HEK293 (cell line): ENCODE measurements around the gene TNIK.

ENCODE experiments used
- CTCF ChIA-PET: fragments of 350-600 bp; formaldehyde crosslinking; extraction: SDS; loops from one replicate; lab custom pipeline; 2021; ENCODE audit warnings: antibody characterized with exemption; lab: Yijun Ruan, JAX
- POLR2A ChIA-PET: fragments of 300-600 bp; formaldehyde crosslinking; extraction: SDS; loops from one replicate; lab custom pipeline; 2020; ENCODE audit warnings: antibody characterized with exemption, inconsistent platforms; lab: Yijun Ruan, JAX
- H3K27ac ChIP-seq: fragments of 200-500 bp; sonication (Bioruptor generic); 2 replicates; pipeline ENCODE4 v1.5.1; 2014; ENCODE audit warnings: low read depth, low read length, control low read depth, inconsistent platforms; ENCODE audit errors: extremely low read depth
- H3K36me3 ChIP-seq, 2 experiments: fragments of 200-500 bp in 1 of 2; sonication (Bioruptor generic) in 1 of 2; 1 replicate in 1 of 2; 2 replicates in 1 of 2; pipeline ENCODE4 v1.5.1; 2014 to 2017; ENCODE audit warnings: inconsistent platforms in 2 of 2, low read length in 2 of 2; ENCODE audit not compliant: control insufficient read depth in 2 of 2, insufficient read depth in 1 of 2
- H3K4me1 ChIP-seq: fragments of 200-500 bp; sonication (Bioruptor generic); 2 replicates; pipeline ENCODE4 v1.5.1; 2014; ENCODE audit warnings: mild to moderate bottlenecking, low read length, inconsistent platforms; ENCODE audit not compliant: control insufficient read depth, insufficient read depth
- H3K4me3 ChIP-seq: 2 replicates; pipeline ENCODE4 v1.5.1; 2011; ENCODE audit warnings: low read depth, mild to moderate bottlenecking, control low read depth, low read length, moderate library complexity
- H3K9me3 ChIP-seq: fragments of 200-500 bp; sonication (Bioruptor generic); 2 replicates; pipeline ENCODE4 v1.5.1; 2014; ENCODE audit warnings: low read depth, low read length, inconsistent platforms; ENCODE audit not compliant: control insufficient read depth, insufficient read depth
- GLIS2 ChIP-seq: fragments of 450-650 bp; formaldehyde crosslinking; IDR thresholded peaks from 2 replicates; pipeline ENCODE4 v1.5.1; 2016; ENCODE audit warnings: missing biosample characterization, missing genetic modification characterization
- IKZF3 ChIP-seq: fragments of 450-650 bp; IDR thresholded peaks from 2 replicates; pipeline ENCODE4 v1.5.0; 2018; ENCODE audit warnings: missing biosample characterization, mild to moderate bottlenecking, missing genetic modification characterization, moderate library complexity
- SP7 ChIP-seq: fragments of 450-650 bp; formaldehyde crosslinking; IDR thresholded peaks from 2 replicates; pipeline ENCODE4 v1.5.1; 2016; ENCODE audit warnings: missing biosample characterization, missing genetic modification characterization
- ZFP3 ChIP-seq: fragments of 450-650 bp; formaldehyde crosslinking; IDR thresholded peaks from 2 replicates; pipeline ENCODE4 v1.5.1; 2016; ENCODE audit warnings: low read depth, missing biosample characterization, missing genetic modification characterization
- ZFP37 ChIP-seq: fragments of 450-650 bp; formaldehyde crosslinking; IDR thresholded peaks from 2 replicates; pipeline ENCODE4 v1.5.1; 2016; ENCODE audit warnings: missing biosample characterization, missing genetic modification characterization
- ZNF140 ChIP-seq: fragments of 450-650 bp; formaldehyde crosslinking; IDR thresholded peaks from 2 replicates; pipeline ENCODE4 v1.5.1; 2016; ENCODE audit warnings: missing biosample characterization, missing genetic modification characterization
- ZNF146 ChIP-seq: fragments of 450-650 bp; formaldehyde crosslinking; IDR thresholded peaks from 2 replicates; pipeline ENCODE4 v1.5.1; 2016; ENCODE audit warnings: missing biosample characterization, missing genetic modification characterization
- ZNF239 ChIP-seq: fragments of 450-650 bp; formaldehyde crosslinking; IDR thresholded peaks from 2 replicates; pipeline ENCODE4 v1.5.1; 2016; ENCODE audit warnings: missing biosample characterization, missing genetic modification characterization
- ZNF274 ChIP-seq, 2 experiments: fragments of 200-500 bp in 1 of 2; fragments of 450-650 bp in 1 of 2; sonication (Bioruptor generic) in 1 of 2; formaldehyde crosslinking in 1 of 2; IDR thresholded peaks; 2 replicates each; pipeline versions ENCODE4 v1.5.1 to v1.6.1; 2014 to 2016; ENCODE audit warnings: borderline replicate concordance in 1 of 2, inconsistent platforms in 1 of 2, low read length in 1 of 2, missing biosample characterization in 1 of 2, missing genetic modification characterization in 1 of 2
- ZNF423 ChIP-seq: fragments of 450-650 bp; formaldehyde crosslinking; IDR thresholded peaks from 2 replicates; pipeline ENCODE4 v1.5.1; 2016; ENCODE audit warnings: missing biosample characterization, missing genetic modification characterization
- ZNF629 ChIP-seq: fragments of 450-650 bp; formaldehyde crosslinking; IDR thresholded peaks from 2 replicates; pipeline ENCODE4 v1.5.1; 2017; ENCODE audit warnings: missing biosample characterization, missing genetic modification characterization
- ZNF664 ChIP-seq: fragments of 450-650 bp; formaldehyde crosslinking; IDR thresholded peaks from 2 replicates; pipeline ENCODE4 v1.5.1; 2016; ENCODE audit warnings: missing biosample characterization, missing genetic modification characterization
- ZNF837 ChIP-seq: fragments of 450-650 bp; formaldehyde crosslinking; IDR thresholded peaks from 2 replicates; pipeline ENCODE4 v1.5.1; 2016; ENCODE audit warnings: missing biosample characterization, missing genetic modification characterization
- ZSCAN30 ChIP-seq: fragments of 450-650 bp; IDR thresholded peaks from 2 replicates; pipeline ENCODE4 v1.5.1; 2018; ENCODE audit warnings: missing biosample characterization, mild to moderate bottlenecking, missing genetic modification characterization, moderate library complexity
- TF ChIP-seq, protein P1 (sequence below): fragments of 450-650 bp; formaldehyde crosslinking; IDR thresholded peaks from 2 replicates; pipeline ENCODE4 v1.5.1; 2016; ENCODE audit warnings: missing biosample characterization, missing genetic modification characterization
- TF ChIP-seq, protein P2 (sequence below): fragments of 450-650 bp; IDR thresholded peaks from 2 replicates; pipeline ENCODE4 v1.5.1; 2018; ENCODE audit warnings: missing biosample characterization, mild to moderate bottlenecking, missing genetic modification characterization
- TF ChIP-seq, protein P3 (sequence below): fragments of 450-650 bp; formaldehyde crosslinking; conservative IDR thresholded peaks from 2 replicates; pipeline ENCODE4 v1.5.1; 2016; ENCODE audit warnings: low read depth, missing biosample characterization, missing genetic modification characterization

TNIK gene

DNA sequence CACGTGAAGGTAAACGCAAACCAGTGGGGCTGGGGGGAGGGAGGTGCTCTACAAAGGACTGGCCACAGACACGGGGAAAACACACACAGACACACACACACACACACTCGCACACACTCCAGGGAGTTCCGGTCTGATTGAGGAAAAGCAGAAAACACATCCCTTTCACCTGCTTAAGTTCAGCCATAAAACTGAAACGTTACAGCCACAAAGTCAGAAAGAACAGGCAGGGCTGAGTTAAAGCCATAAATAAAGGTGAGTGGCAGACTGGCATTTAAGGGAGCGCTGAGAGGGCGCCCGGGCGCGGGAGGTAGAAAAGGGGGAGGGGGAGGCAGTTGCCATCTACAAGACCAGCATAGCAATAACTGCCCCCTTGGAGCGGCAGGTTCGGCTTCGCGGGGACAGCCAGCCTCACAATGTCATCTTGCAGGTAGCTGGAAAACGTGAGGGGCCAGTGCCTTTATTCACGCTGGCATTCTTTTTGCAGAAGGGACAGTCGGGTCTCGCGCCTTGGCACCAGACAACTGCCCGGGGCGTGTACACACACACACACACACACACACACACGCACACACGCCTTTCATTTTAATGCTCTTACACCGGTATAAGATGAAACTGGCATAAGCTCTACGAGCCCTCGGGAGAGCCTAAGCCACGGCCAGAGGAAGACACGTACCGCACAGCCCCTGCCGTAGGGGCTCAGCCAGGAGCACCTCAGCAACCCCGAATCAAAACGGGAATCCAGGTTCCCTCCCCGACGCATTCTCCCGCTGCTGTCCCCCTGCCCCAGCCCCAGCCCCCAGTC, 866 bp downstream of the TNIK start (continued):
- TF ChIP-seq, protein P1, sequence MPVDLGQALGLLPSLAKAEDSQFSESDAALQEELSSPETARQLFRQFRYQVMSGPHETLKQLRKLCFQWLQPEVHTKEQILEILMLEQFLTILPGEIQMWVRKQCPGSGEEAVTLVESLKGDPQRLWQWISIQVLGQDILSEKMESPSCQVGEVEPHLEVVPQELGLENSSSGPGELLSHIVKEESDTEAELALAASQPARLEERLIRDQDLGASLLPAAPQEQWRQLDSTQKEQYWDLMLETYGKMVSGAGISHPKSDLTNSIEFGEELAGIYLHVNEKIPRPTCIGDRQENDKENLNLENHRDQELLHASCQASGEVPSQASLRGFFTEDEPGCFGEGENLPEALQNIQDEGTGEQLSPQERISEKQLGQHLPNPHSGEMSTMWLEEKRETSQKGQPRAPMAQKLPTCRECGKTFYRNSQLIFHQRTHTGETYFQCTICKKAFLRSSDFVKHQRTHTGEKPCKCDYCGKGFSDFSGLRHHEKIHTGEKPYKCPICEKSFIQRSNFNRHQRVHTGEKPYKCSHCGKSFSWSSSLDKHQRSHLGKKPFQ: no peak
- no peak for TF ChIP-seq ZNF146 (tag by site-specific recombination)
- peak; percentile 70; the same call in 1 of the 2 replicates for TF ChIP-seq ZFP37
- TF ChIP-seq, protein P2, sequence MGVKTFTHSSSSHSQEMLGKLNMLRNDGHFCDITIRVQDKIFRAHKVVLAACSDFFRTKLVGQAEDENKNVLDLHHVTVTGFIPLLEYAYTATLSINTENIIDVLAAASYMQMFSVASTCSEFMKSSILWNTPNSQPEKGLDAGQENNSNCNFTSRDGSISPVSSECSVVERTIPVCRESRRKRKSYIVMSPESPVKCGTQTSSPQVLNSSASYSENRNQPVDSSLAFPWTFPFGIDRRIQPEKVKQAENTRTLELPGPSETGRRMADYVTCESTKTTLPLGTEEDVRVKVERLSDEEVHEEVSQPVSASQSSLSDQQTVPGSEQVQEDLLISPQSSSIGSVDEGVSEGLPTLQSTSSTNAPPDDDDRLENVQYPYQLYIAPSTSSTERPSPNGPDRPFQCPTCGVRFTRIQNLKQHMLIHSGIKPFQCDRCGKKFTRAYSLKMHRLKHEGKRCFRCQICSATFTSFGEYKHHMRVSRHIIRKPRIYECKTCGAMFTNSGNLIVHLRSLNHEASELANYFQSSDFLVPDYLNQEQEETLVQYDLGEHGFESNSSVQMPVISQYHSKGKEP (tag by site-specific recombination): no peak
- TF ChIP-seq, protein P3, sequence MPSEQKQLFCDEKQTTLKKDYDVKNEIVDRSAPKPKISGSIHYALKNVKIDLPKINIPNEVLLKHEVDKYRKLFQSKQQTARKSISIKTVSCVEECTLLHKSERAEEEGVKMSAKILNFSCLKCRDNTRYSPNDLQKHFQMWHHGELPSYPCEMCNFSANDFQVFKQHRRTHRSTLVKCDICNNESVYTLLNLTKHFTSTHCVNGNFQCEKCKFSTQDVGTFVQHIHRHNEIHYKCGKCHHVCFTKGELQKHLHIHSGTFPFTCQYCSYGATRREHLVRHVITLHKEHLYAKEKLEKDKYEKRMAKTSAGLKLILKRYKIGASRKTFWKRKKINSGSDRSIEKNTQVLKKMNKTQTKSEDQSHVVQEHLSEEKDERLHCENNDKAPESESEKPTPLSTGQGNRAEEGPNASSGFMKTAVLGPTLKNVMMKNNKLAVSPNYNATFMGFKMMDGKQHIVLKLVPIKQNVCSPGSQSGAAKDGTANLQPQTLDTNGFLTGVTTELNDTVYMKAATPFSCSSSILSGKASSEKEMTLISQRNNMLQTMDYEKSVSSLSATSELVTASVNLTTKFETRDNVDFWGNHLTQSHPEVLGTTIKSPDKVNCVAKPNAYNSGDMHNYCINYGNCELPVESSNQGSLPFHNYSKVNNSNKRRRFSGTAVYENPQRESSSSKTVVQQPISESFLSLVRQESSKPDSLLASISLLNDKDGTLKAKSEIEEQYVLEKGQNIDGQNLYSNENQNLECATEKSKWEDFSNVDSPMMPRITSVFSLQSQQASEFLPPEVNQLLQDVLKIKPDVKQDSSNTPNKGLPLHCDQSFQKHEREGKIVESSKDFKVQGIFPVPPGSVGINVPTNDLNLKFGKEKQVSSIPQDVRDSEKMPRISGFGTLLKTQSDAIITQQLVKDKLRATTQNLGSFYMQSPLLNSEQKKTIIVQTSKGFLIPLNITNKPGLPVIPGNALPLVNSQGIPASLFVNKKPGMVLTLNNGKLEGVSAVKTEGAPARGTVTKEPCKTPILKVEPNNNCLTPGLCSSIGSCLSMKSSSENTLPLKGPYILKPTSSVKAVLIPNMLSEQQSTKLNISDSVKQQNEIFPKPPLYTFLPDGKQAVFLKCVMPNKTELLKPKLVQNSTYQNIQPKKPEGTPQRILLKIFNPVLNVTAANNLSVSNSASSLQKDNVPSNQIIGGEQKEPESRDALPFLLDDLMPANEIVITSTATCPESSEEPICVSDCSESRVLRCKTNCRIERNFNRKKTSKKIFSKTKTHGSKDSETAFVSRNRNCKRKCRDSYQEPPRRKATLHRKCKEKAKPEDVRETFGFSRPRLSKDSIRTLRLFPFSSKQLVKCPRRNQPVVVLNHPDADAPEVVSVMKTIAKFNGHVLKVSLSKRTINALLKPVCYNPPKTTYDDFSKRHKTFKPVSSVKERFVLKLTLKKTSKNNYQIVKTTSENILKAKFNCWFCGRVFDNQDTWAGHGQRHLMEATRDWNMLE (tag by site-specific recombination): no peak
- no peak for TF ChIP-seq ZFP3 (tag by site-specific recombination)
- 0 out of 2 replicates have a peak, but pooled peaks have one; percentile 59 for TF ChIP-seq ZNF629 (tag by site-specific recombination)
- TF ChIP-seq ZNF423 (tag by site-specific recombination): no peak
- no peak for TF ChIP-seq ZNF274 (IDR thresholded peaks at IDR 0.05; ENCODE audit: low read length)
- TF ChIP-seq ZNF274 (tag by site-specific recombination; IDR thresholded peaks at IDR 0.05; ENCODE audit: borderline replicate concordance): no peak
- 0 out of 2 replicates have a peak, but pooled peaks have one; percentile 72 for TF ChIP-seq SP7 (tag by site-specific recombination)
- no peak for TF ChIP-seq ZNF239 (tag by site-specific recombination)
- no peak for TF ChIP-seq ZNF140 (tag by site-specific recombination)

DNA sequence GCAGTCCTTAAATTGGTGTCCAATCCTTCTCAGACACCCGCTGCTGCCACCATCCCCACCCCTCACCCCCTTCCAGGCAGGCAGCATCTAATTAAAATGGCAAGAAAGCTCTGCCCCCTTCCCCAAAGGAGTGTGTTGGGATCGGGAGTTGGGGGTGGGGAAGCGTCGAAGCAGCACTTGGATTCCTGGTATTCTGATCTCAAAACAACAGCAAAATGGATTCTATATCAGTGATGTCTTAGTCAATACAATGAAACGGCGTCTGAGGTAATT, 1.4 kb downstream of the TNIK start:
- CTCF ChIA-PET: no interaction called here

More for the DNA sequence above, 1.4 kb downstream of the TNIK start:
- no peaks in the 10 kb centered on the region for H3K36me3 ChIP-seq
- H3K27ac ChIP-seq: peak overlapping the region; percentile 65; the same call in 1 of the 2 replicates
- no peak for TF ChIP-seq ZNF837 (tag by site-specific recombination)
- TF ChIP-seq ZNF664 (tag by site-specific recombination): peak; percentile 35; the same call in 1 of the 2 replicates
- peak; percentile 41; the same call in 1 of the 2 replicates for TF ChIP-seq IKZF3
- 0 out of 2 replicates have a peak, but pooled peaks have one; percentile 7 for TF ChIP-seq GLIS2 (tag by site-specific recombination)
- no peak for TF ChIP-seq ZSCAN30
- POLR2A ChIA-PET: interaction anchor here (1.1 kb wide), 1 partner anchor 13 kb away, joined by 3 read pairs; no protein-coding TSS in a partner anchor
- no peaks in the 10 kb centered on the region for H3K9me3 ChIP-seq
- H3K4me1 ChIP-seq: no peaks in the 10 kb centered on the region
- peak overlapping the region; percentile 81 for H3K4me3 ChIP-seq
